GM23338 (cell line): Measurements from ENCODE around the gene CACNA2D3. TPM values are rescaled to one million over a fixed set of nuclear protein-coding genes. Genes with fewer than 3 reads are reported as not detected.

Source experiments
- ATAC-seq: fragments of 200-7000 bp; cut with Tn5 transposase; 3 replicates; pipeline ENCODE4 v1.9.1; 2020
- DNase-seq: peaks from one replicate; pipeline ENCODE4 v3.0.0-alpha.2; 2015; ENCODE audit warnings: low spot score
- H2AFZ ChIP-seq: fragments of 200-600 bp; sonication (generic); 2 replicates; pipeline ENCODE4 v1.8.0; 2016; ENCODE audit warnings: antibody characterized with exemption, mild to moderate bottlenecking, moderate library complexity
- H3F3A ChIP-seq: fragments of 200-600 bp; sonication (generic); replicated peaks from 2 replicates; pipeline ENCODE4 v1.8.0; 2017; ENCODE audit warnings: antibody characterized with exemption, mixed run types, low read depth
- H3K27ac ChIP-seq: fragments of 200-600 bp; sonication (generic); 2 replicates; pipeline ENCODE4 v1.6.1; 2016; ENCODE audit warnings: low read depth
- H3K27me3 ChIP-seq: fragments of 200-600 bp; sonication (generic); 2 replicates; pipeline ENCODE4 v1.8.0; 2016; ENCODE audit warnings: mild to moderate bottlenecking, mixed run types, moderate library complexity; ENCODE audit not compliant: insufficient read depth
- H3K36me3 ChIP-seq: fragments of 200-600 bp; sonication (generic); 2 replicates; pipeline ENCODE4 v1.8.0; 2016; ENCODE audit warnings: mild to moderate bottlenecking; ENCODE audit not compliant: insufficient read depth
- H3K4me1 ChIP-seq: fragments of 200-600 bp; sonication (generic); 2 replicates; pipeline ENCODE4 v1.8.0; 2016; ENCODE audit warnings: mild to moderate bottlenecking, moderate library complexity; ENCODE audit not compliant: insufficient read depth
- H3K4me2 ChIP-seq: fragments of 200-600 bp; sonication (generic); 2 replicates; pipeline ENCODE4 v1.7.1; 2017; ENCODE audit warnings: mixed run types
- H3K4me3 ChIP-seq: fragments of 200-600 bp; sonication (generic); 2 replicates; pipeline ENCODE4 v1.6.1; 2016; ENCODE audit warnings: mixed run types
- H3K79me2 ChIP-seq: fragments of 200-600 bp; sonication (generic); replicated peaks from 2 replicates; pipeline ENCODE4 v1.8.0; 2017; ENCODE audit warnings: mild to moderate bottlenecking; ENCODE audit not compliant: insufficient read depth
- H3K9me2 ChIP-seq: fragments of 200-600 bp; sonication (generic); 2 replicates; pipeline ENCODE4 v1.8.0; 2017; ENCODE audit not compliant: insufficient read depth
- H4K20me1 ChIP-seq: fragments of 200-600 bp; sonication (generic); replicated peaks from 2 replicates; pipeline ENCODE4 v1.8.0; 2017; ENCODE audit warnings: mild to moderate bottlenecking; ENCODE audit not compliant: insufficient read depth
- H3K27ac Mint-ChIP-seq: 2 replicates; pipeline ENCODE4 v1.8.0; 2020; ENCODE audit warnings: inconsistent platforms, mild to moderate bottlenecking, moderate library complexity, mixed read lengths
- H3K27me3 Mint-ChIP-seq: 3 replicates; pipeline ENCODE4 v1.8.0; 2022; ENCODE audit warnings: low read depth, mild to moderate bottlenecking, moderate library complexity, mixed read lengths, inconsistent platforms; ENCODE audit not compliant: insufficient read depth, poor library complexity
- H3K36me3 Mint-ChIP-seq: 3 replicates; pipeline ENCODE4 v1.8.0; 2021; ENCODE audit warnings: low read depth, mild to moderate bottlenecking, inconsistent platforms, moderate library complexity, mixed read lengths
- H3K4me1 Mint-ChIP-seq: 3 replicates; pipeline ENCODE4 v1.8.0; 2020; ENCODE audit warnings: mild to moderate bottlenecking, inconsistent platforms, mixed read lengths
- H3K4me3 Mint-ChIP-seq: 3 replicates; pipeline ENCODE4 v1.8.0; 2021; ENCODE audit warnings: moderate library complexity, mild to moderate bottlenecking, inconsistent platforms, mixed read lengths
- H3K9me3 Mint-ChIP-seq: 3 replicates; pipeline ENCODE4 v1.8.0; 2020; ENCODE audit warnings: moderate library complexity, mild to moderate bottlenecking, inconsistent platforms, mixed read lengths
- CREB1 ChIP-seq: fragments of 250-450 bp; sonication (Bioruptor Pico); IDR thresholded peaks from 2 replicates; pipeline ENCODE4 v1.5.0; 2020; ENCODE audit warnings: low read depth, mild to moderate bottlenecking, moderate library complexity
- EZH2 ChIP-seq: fragments of 200-600 bp; sonication (generic); IDR thresholded peaks from one replicate; pipeline ENCODE4 v1.8.0; 2017; ENCODE audit warnings: antibody characterized with exemption, mild to moderate bottlenecking, low read depth; ENCODE audit not compliant: unreplicated experiment
- EZH2phosphoT487 ChIP-seq: fragments of 200-600 bp; sonication (generic); IDR thresholded peaks from one replicate; pipeline ENCODE4 v1.8.1; 2018; ENCODE audit warnings: antibody characterized with exemption; ENCODE audit not compliant: unreplicated experiment
- JUNB ChIP-seq: IDR thresholded peaks from one replicate; pipeline ENCODE4 v1.6.1; 2016; ENCODE audit warnings: antibody characterized with exemption; ENCODE audit not compliant: unreplicated experiment
- NANOG ChIP-seq: IDR thresholded peaks from 2 replicates; pipeline ENCODE4 v1.6.1; 2016; ENCODE audit warnings: antibody characterized with exemption, borderline replicate concordance
- POLR2AphosphoS5 ChIP-seq: IDR thresholded peaks from 2 replicates; pipeline ENCODE4 v1.6.1; 2016; ENCODE audit warnings: antibody characterized with exemption, low read depth
- STAT1 ChIP-seq: IDR thresholded peaks from one replicate; pipeline ENCODE4 v1.6.1; 2016; ENCODE audit warnings: antibody characterized with exemption; ENCODE audit not compliant: unreplicated experiment
- ZNF331 ChIP-seq: fragments of 250-450 bp; sonication (Bioruptor Pico); IDR thresholded peaks from 2 replicates; pipeline ENCODE4 v1.5.0; 2020; ENCODE audit warnings: low read depth, mild to moderate bottlenecking, moderate library complexity
- ZNF462 ChIP-seq: fragments of 250-450 bp; sonication (Bioruptor Pico); IDR thresholded peaks from 2 replicates; pipeline ENCODE4 v1.5.0; 2020; ENCODE audit warnings: mild to moderate bottlenecking, moderate library complexity
- polyA plus RNA-seq: library from polyadenylated mRNA; unstranded; fragments of >200 nt; fragmentation: Nextera tagmentation; extraction: Ambion mirVana; gene quantifications from 2 replicates; pipeline ENCODE4 v1.2.1, GENCODE V29; 2016
- total RNA-seq: library from RNA; depleted of rRNA; stranded (reverse); fragments of >200 nt; shearing (Covaris generic); gene quantifications from 2 replicates; pipeline ENCODE4 v1.2.3, GENCODE V29; 2014

CACNA2D3 gene
- total and polyA plus RNA-seq, 2 experiments from 2014 or later, result 2.2 to 2.3 TPM

DNA sequence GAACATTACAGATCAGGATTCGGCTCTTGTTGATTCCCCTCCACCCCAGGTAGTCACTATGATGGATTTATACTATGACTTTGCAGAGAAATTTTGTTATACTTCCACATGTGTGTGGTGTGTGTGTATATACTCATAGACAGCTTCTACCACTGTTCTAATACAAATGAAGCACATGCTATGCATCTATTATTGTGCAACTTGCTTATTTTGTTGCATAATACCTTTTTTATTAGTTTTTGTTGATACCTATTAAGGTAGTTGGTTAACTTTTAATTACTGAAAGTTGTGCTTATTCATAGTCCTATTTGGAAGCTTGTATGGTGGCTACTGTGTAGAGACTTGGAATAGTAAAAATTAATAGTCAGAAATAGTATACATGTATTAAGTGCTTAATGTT, 140.6 kb downstream of the CACNA2D3 start:
- Histone ChIP-seq H3K27ac (no peak overlapping the region), H3K4me1 (no peaks in the 10 kb centered on the region), H3K4me3 (no peak overlapping the region), H3F3A (no peaks in the 10 kb centered on the region), H3K27me3 (no peaks in the 10 kb centered on the region), H2AFZ (no peak overlapping the region), H3K9me2 (no peaks in the 10 kb centered on the region), H3K79me2 (no peaks in the 10 kb centered on the region), H3K4me2 (no peak overlapping the region), H3K36me3 (no peaks in the 10 kb centered on the region), H4K20me1 (0 out of 2 replicates have a peak, but pooled peaks cover 2% of the 10 kb centered on the region)
- ATAC-seq (no peak), DNase-seq (no peak)
- TF ChIP-seq EZH2phosphoT487 (no peak), ZNF462 (no peak), POLR2AphosphoS5 (no peak), NANOG (no peak), ZNF331 (CRISPR knock-in tag) (no peak), STAT1 (no peak), JUNB (no peak), CREB1 (CRISPR knock-in tag) (no peak), EZH2 (no peak)
- Mint-ChIP-seq H3K4me1 (no peaks in the 10 kb centered on the region), H3K4me3 (no peak overlapping the region), H3K27ac (no peak overlapping the region), H3K9me3 (no peaks in the 10 kb centered on the region), H3K36me3 (no peaks in the 10 kb centered on the region), H3K27me3 (no peaks in the 10 kb centered on the region)
